Inflammatory macrophage treated with lipopolysaccharide for 4 hours (primary cell): Measurements from ENCODE around the gene ANTXR1.

Experiments used
- DNase-seq: peaks from one replicate; pipeline ENCODE4 v3.0.0-alpha.2; 2020

ANTXR1 gene

GRCh38 chr2:69076601-69077000 lies 63.6 kb downstream of the ANTXR1 start:
- no peak for DNase-seq

- no peak for DNase-seq
Measured at GRCh38 chr2:69077252-69077950, 64.4 kb downstream of the ANTXR1 start.

GRCh38 chr2:69080071-69080470 lies 67.1 kb downstream of the ANTXR1 start:
- peak; percentile 49 for DNase-seq

GRCh38 chr2:69081001-69081580 lies 68.1 kb downstream of the ANTXR1 start:
- peak; percentile 66 for DNase-seq

- no peak for DNase-seq
Measured at GRCh38 chr2:69081757-69082156, 68.8 kb downstream of the ANTXR1 start.

- peak; percentile 83 for DNase-seq
Measured at GRCh38 chr2:69082430-69082997, 69.5 kb downstream of the ANTXR1 start.

GRCh38 chr2:69083235-69083748 lies 70.3 kb downstream of the ANTXR1 start:
- peak; percentile 72 for DNase-seq

- DNase-seq = no peak
Measured at GRCh38 chr2:69084492-69084891, 71.5 kb downstream of the ANTXR1 start.

- DNase-seq = peak; percentile 10
Measured at GRCh38 chr2:69086466-69086865, 73.5 kb downstream of the ANTXR1 start.

- DNase-seq = no peak
Measured at GRCh38 chr2:69087211-69087911, 74.4 kb downstream of the ANTXR1 start.

- DNase-seq = no peak
Measured at GRCh38 chr2:69087912-69088240, 74.9 kb downstream of the ANTXR1 start.

- DNase-seq = no peak
Measured at GRCh38 chr2:69088466-69088865, 75.5 kb downstream of the ANTXR1 start.

- DNase-seq = peak; percentile 47
Measured at GRCh38 chr2:69089266-69089665, 76.3 kb downstream of the ANTXR1 start.

GRCh38 chr2:69089998-69090397 lies 77.0 kb downstream of the ANTXR1 start:
- DNase-seq = peak; percentile 41

GRCh38 chr2:69090820-69091219 lies 77.8 kb downstream of the ANTXR1 start:
- peak; percentile 44 for DNase-seq

- DNase-seq = peak; percentile 53
Measured at GRCh38 chr2:69092857-69093256, 79.9 kb downstream of the ANTXR1 start.

GRCh38 chr2:69095305-69095704 lies 82.3 kb downstream of the ANTXR1 start:
- peak; percentile 93 for DNase-seq

GRCh38 chr2:69096326-69097095 lies 83.5 kb downstream of the ANTXR1 start:
- no peak for DNase-seq

GRCh38 chr2:69097148-69097610 lies 84.2 kb downstream of the ANTXR1 start:
- DNase-seq = no peak

GRCh38 chr2:69097891-69098655 lies 85.1 kb downstream of the ANTXR1 start:
- DNase-seq = peak; percentile 31

- DNase-seq = no peak
Measured at GRCh38 chr2:69099541-69099940, 86.6 kb downstream of the ANTXR1 start.

GRCh38 chr2:69100220-69100723 lies 87.3 kb downstream of the ANTXR1 start:
- no peak for DNase-seq
